Measurements from ENCODE around the gene SMTN.
"Not testable (repeated sequence)": the region's sequence is repeated elsewhere in the genome, so short reads cannot be mapped to it uniquely, and the experiment has no call there.

SMTN gene

GRCh38 chr22:31080848-31081649 is at the start of gene SMTN:
SMTN (plus strand) TSS chr22:31081318; CDS start chr22:31083259, 1,941 bp downstream.
- DNase-seq: peak; percentile 44

DNA sequence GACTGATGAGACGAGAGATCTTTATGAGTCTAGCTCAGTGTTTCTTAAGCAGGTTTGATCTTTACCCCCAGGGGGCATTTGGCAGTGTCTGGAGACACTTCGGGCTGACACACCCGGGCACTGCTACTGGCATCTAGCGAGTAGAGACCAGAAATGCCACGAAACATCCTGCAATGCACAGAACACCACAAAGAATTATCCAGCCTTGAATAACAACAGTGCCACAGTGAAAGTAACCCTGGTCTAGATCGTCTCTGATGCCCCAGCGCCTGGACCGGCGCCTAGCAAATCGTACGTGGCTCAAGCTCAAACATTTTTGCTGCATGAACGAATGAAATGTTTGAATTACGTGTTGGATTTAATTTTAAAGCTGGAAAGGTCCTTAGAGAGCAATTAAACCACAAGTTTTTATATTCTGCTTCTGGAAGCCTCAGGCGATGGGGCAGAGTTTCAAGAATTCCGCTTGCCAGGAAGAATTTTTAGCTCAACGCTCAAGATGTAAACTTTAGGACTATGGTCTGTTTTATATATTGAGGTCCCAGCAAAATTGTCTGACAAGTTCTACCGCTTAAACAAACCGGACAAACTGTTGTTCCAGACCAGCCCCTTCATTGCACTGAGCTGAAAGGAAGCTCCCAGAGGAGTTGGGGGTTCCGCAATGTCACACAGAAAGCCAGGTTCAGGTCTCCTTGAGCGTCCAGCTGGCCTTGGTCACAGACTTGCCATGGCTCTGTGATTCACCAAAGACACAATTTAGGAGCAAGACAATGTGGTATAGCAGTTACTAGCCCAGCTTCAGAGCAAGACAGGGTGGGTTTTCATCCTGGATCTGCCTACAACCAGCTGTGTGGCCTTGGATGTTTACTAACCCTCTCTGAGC is 44.2 kb upstream of the SMTN start:
- no peak for DNase-seq

GRCh38 chr22:31038686-31039085 is 42.4 kb upstream of the SMTN start:
- no peak for DNase-seq

DNA sequence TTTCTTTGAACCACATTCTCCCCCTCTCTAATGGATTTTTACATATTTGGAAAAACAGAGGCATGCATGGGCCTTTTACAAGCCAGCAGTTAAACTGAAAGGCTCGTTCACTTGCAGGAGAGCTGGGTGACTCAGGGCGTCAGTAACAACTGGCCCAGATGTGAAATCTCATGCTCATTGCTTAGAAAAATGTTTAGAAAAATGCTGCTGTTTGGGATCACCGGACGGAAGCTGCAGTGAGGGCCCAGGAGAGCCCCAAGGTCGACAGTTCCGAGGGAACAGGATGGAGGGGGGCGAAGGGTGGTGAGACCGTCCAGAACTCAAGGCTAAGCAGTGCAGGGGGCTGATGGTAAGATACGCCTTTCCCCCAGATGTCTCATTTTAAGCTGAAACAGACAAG is 41.7 kb upstream of the SMTN start:
- DNase-seq: no peak

- no peak for DNase-seq
Measured at GRCh38 chr22:31040542-31041398, 40.3 kb upstream of the SMTN start.

GRCh38 chr22:31044262-31044861 is 36.8 kb upstream of the SMTN start:
- no peak for DNase-seq

DNA sequence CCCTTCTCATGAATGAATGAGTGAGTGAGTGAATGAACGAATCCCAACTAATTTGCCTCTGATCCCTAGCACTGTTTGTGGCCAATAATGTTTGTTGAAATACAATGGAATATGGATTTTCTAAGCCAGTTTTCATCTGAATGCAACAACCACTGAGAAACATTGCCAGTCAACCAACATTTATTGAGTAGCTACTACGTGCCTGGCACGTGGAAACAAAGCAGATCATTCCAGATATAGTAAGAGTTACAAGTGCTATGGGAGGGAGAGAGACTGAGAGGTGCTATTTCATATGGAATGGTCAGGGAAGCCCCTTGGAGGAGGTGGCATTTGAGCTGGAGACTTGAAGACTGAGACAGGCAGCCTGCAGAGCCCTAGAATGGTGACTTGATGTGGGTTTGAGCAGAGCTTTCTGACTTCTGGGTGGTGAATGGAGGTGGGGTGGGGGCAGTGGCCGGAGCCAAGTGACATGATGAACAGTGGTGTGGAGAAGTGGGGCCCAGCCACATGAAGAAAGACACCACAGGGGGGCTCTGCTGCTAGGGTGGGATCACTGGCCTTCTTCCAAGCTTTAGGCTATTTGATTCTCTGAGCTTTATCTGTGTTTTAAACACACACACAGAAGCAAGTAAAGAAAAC is 35.1 kb upstream of the SMTN start:
- DNase-seq: no peak

DNA sequence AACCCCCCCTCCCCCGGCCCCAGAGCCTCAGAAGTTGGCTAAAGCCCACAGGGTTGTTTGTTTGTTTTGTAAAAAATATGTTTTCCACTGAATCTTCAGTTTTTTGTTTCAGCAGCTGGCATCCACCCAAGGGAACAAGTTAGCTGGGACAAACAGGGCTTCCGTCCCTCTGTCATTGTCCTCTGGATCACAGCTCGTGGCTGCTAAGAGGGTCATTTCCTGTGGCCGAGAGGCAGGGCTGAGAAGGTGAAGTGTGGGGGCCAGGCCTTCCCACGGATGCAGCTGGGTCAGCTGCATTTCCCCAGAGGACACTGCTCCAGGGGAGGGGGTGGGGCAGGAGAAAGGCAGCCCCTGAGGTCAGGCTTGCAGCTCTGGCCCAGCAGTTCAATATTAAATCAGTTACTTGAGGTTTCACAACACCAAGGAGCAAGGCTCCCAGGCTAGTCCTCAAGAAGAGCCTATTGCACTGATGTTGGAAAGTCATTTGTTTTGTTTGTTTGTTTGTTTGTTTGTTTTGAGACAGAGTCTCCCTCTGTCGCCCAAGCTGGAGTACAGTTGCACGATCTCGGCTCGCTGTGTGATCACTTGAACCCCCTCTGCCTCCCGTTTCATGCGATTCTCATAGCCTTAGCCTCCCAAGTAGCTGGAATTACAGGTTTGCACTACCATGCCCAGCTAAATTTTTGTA is 34.4 kb upstream of the SMTN start:
- DNase-seq: no peak

GRCh38 chr22:31048570-31048969 is 32.5 kb upstream of the SMTN start:
- DNase-seq: no peak

DNA sequence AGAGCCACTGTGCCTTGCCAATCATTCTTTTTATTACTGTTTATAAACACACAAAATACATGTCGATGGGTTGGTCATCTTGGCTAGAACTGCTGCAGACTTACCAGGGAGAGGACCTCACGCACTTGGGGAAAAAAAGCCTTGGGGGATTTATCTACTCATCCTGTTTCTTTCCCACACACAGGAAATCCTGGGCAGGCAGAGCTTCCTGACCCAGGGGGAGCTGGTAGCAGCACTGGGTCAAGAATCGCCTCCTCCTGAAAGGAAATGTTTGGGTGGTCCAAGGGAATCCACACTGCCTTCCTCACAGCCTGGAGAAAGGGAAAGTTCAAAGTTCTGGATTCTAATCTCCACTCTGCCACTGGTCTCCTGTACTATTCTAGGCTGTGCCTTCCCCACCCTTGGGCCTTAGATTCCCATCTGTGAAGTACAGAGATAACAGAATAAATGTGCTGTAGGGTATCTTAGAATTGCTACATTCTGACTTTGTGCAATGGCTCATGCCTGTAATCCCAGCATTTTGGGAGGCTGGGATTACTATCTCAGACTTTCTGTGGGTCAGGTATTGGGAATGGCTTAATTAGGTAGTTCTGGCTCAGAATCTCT is 31.2 kb upstream of the SMTN start:
- DNase-seq: no peak

DNA sequence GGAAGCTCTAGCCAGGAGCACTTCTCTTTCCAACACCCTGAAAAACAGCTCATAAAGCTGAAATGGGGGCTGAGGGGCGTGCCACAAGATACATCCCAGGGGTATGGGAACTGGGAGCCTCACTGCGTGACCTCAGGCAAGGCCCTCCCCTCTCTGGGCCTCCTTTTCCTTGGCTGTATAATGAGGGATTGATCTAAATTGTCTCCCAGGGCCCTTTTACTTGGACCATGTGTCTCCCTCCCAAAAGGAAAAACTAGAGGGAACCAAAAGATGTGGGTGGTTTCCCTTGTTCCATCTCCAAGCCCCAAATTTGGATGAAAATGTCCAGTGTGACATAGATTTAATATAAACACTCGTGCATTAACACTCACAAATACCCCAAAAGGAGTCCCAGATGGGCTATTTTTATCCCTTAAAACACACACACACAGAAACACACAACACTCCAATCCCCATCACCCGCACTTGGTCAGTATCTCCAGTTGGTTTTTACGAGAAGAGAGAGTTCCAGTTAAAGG is 25.9 kb upstream of the SMTN start:
- DNase-seq: no peak

DNA sequence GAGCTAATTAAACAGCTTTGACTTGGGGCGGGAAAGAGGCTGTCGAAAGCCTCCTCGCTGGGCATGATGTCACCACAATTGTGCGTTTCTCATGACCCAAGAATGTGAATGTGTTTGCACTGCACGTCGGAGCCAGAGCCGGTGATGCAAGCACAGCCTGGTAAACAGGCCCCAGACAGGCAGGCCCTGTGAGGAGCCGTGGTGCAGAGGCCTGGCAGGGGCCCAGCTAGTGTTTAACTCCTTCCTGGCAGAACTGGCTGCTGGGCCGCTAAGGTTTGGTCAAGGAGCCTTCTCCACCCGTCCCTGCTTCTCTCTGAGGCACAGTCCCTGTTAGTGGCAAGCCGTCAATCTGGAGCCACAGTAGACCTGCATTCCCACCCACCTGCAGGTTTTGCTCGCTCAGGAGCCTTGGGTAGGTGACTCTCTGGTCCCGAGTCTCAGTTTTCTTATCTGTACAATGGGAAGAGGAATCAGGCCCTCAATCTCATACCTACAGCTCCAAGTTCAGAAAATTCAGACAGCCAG is 25.4 kb upstream of the SMTN start:
- DNase-seq: no peak

DNA sequence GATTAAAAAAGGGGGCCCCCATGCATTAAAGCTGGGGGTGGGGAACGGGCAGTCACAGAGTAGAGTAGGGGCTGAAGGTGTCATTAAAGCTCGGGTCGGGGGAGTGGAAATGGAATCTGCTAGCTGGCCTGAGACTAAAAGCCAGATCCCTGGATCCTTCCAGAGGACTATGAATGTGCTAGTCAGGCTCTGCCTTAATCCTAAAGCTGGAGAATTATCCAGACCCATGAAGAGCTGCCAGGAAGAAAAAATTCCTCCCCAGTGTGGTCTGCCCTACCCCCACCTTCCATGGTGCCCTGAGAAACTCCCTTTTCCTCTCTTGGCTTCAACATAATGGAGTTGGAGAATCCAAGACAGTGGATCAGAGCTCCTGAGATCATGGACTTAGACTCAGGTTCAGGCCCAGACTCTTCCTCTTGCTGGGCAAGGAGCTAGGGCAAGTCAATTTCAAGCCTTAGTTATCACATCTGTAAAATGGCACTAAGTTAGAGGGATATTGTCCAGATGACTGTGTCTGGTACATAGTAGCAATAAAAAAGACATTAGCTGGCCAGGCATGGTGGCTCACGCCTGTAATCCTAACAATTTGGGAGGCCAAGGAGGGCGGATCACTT is 24.0 kb upstream of the SMTN start:
- no peak for DNase-seq

DNA sequence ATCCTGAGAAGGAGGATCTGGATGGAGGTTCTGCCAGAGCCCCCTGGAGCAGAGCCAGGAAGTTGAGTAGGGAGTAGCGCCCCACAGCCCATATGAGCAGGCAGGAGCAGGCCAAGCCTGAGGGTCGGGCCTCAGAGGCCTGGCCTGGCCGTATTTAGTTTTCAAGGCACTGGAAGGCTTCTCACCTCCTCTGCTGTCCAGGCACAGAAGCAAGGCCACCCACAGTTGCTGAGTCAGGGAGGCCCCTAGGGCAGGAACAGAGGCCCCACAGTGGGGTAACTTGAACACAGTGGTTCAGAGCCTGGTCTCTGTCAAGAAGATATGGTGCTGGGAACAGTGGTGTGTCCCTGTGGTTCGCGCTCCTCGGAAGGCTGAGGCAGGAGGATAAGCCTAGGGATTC is 21.5 kb upstream of the SMTN start:
- DNase-seq: not testable (repeated sequence)

DNA sequence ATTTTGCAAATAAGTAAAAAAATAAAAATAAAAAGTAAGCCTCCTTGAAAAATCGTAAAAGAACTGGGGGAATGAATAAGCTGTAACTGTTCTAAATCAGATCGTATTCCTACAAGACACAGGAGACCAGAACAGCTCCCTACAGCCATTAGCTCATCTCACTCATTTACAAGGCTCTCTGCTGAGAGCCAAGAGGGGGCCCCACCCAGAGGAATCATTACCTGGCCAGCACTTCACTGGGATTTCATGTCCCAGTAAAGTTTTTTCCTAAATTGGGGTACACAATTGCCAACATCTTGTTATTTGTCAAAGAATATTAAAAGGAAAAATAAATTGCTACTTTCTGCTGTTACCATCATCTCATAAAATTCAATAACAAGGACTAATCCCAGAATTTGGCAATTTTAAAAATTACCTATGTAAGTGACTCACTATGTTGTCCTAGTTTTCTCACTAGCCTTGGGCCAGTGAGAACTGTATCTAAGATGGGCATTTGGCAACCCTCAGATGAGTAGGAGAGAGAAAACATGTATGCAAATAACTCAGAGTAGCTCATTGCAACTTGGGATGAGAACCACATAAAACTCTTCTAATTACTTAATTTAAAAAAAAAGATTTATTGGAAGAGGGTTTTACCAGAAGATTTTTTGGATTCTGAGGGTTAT is 18.4 kb upstream of the SMTN start:
- DNase-seq: no peak

- no peak for DNase-seq
Measured at GRCh38 chr22:31064369-31064768, 16.7 kb upstream of the SMTN start.

DNA sequence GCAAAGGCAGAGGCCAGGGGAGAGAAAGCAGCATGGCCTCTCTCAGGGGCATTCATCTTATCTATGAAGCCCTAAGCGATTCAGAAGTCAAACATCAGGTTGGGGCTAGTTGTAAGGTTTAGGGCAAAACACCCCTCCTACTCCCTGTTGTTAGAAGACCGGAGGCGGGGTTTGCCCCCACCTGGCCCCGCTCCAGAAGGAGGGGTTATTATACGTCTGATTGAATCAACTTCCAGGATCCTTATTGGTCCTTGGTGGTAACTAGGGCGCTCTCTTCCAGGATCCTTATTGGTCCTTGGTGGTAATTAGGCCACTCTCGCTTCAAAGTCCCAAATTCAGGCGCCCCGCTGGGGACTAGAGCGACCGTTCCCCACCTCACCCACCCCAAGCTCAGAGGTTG is 12.1 kb upstream of the SMTN start:
- no peak for DNase-seq

- DNase-seq: not testable (repeated sequence)
Measured at GRCh38 chr22:31069691-31070314, 11.3 kb upstream of the SMTN start.

- DNase-seq: not testable (repeated sequence)
Measured at GRCh38 chr22:31073125-31073524, 8.0 kb upstream of the SMTN start.
